Gastrocnemius medialis (tissue), 4 donors: ENCODE data around the gene ATP6V0B.

Experiments used
- POLR2A ChIP-seq, 2 donors: fragments of 450-650 bp; IDR thresholded peaks; one replicate each; pipeline ENCODE4 v1.6.1; 2017; ENCODE audit warnings: antibody characterized with exemption in 2 of 2, mild to moderate bottlenecking in 2 of 2, moderate library complexity in 2 of 2
- TF ChIP-seq, protein P1 (sequence below), 5 experiments: fragments of 450-650 bp in 3 of 5; fragments of 200-600 bp in 2 of 5; sonication (generic) in 2 of 5; IDR thresholded peaks in 4 of 5; conservative IDR thresholded peaks in 1 of 5; 1 replicate in 4 of 5; 2 replicates in 1 of 5; pipeline ENCODE4 v1.5.1; 2016 to 2019; ENCODE audit warnings: antibody characterized with exemption in 5 of 5, mild to moderate bottlenecking in 3 of 5, moderate library complexity in 3 of 5

DNA sequence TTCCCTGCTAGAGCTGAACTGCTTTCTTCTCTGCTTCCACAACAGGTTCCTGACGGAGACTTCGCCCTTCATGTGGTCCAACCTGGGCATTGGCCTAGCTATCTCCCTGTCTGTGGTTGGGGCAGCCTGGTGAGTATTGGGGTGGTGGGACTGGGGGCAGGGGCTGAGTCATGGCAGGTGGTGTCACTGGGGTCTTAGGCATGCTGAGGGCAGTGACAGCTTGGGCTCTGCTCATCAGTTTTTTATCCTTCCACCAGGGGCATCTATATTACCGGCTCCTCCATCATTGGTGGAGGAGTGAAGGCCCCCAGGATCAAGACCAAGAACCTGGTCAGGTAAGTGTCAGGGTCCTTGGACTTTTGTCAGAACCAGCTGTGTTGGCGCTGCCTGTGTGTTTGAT is 1.3 kb downstream of the ATP6V0B start:
- TF ChIP-seq, protein P1, sequence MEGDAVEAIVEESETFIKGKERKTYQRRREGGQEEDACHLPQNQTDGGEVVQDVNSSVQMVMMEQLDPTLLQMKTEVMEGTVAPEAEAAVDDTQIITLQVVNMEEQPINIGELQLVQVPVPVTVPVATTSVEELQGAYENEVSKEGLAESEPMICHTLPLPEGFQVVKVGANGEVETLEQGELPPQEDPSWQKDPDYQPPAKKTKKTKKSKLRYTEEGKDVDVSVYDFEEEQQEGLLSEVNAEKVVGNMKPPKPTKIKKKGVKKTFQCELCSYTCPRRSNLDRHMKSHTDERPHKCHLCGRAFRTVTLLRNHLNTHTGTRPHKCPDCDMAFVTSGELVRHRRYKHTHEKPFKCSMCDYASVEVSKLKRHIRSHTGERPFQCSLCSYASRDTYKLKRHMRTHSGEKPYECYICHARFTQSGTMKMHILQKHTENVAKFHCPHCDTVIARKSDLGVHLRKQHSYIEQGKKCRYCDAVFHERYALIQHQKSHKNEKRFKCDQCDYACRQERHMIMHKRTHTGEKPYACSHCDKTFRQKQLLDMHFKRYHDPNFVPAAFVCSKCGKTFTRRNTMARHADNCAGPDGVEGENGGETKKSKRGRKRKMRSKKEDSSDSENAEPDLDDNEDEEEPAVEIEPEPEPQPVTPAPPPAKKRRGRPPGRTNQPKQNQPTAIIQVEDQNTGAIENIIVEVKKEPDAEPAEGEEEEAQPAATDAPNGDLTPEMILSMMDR (IDR thresholded peaks at IDR 0.05 in 4 of 5, conservative IDR thresholded peaks at IDR 0.05 in 1 of 5): no peak
- no peak for TF ChIP-seq POLR2A (IDR thresholded peaks at IDR 0.05)
